GM15510 (cell line): ENCODE measurements around the gene KCNN4.

ENCODE experiments used
- POLR2A ChIP-seq: IDR thresholded peaks from 3 replicates; pipeline ENCODE4 v1.6.1; 2011; ENCODE audit warnings: borderline replicate concordance; ENCODE audit not compliant: insufficient read length; ENCODE audit errors: extremely low read depth

Gene KCNN4

GRCh38 chr19:43766755-43767043, 14.1 kb downstream of the KCNN4 start:
- TF ChIP-seq POLR2A = no peak

- TF ChIP-seq POLR2A = peak; percentile 44
Observed at GRCh38 chr19:43765109-43765876, 15.5 kb downstream of the KCNN4 start.

- no peak for TF ChIP-seq POLR2A
Observed at GRCh38 chr19:43763473-43763939, 17.3 kb downstream of the KCNN4 start.

DNA sequence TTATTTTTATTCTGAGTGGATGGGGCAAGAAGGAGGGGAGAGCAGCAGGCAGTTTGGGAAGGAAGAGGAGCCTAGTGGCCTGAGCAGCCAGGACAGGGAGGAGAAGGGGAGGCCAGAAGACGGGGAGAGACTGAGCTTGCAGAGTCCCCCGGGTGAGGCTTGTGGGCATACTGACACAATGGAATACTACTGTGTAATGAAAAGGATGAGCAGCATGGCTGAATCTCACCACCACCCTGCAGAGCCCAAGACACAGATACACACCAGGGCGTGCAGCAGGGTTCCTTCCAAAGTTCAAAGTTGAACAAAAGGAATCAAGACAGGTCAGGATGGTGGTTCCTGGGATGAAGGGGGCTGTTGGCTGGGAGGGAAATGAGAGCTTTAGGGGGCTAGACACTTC, 18.0 kb downstream of the KCNN4 start:
- no peak for TF ChIP-seq POLR2A

- no peak for TF ChIP-seq POLR2A
Observed at GRCh38 chr19:43760941-43761340, 19.8 kb downstream of the KCNN4 start.

DNA sequence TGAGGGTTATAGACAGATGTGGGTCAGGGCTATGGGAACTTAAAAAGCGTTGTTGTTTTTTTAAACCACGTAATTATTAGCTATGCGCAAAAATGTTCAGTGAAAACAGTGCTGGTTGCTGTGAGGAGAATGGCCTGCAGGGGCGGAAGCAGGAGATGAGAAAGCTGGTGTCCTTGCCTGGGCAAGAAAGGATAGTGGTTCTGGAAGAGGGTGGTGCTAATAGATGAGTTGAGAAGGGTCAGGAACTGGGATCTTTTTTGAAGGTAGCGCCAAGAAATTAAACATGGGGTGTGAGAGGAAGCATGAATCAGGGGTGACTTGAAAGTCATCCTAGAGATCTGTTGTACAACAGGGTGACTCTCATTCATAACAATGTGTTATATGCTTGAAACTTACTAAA, 21.3 kb downstream of the KCNN4 start:
- no peak for TF ChIP-seq POLR2A

DNA sequence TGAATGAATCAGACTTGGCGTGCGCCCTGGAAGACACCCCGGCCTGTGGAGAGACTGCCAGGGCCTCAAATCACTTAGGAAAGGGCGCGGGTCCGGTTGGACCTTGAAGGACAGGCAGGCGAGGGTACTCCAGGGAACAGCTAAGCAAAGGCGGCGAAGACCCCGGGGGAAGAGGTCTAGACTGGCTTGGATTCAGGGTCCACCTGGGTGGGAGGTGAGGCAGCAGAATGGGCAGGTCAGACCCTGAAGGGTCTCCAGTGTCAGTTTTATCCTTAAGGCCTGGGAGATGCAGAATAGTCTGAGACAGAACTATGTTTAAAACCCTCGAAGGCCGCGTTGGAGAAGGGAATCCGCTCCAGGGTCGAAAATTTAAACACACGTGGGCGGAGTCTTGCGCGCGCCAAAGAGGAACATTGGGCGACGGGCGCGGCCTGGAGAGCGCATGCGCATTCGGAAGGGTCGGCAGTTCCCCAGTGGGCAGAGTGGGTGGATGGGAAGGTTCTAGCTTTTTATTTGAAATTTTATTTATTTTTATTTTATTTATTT, 25.4 kb downstream of the KCNN4 start:
- TF ChIP-seq POLR2A = peak; percentile 32

DNA sequence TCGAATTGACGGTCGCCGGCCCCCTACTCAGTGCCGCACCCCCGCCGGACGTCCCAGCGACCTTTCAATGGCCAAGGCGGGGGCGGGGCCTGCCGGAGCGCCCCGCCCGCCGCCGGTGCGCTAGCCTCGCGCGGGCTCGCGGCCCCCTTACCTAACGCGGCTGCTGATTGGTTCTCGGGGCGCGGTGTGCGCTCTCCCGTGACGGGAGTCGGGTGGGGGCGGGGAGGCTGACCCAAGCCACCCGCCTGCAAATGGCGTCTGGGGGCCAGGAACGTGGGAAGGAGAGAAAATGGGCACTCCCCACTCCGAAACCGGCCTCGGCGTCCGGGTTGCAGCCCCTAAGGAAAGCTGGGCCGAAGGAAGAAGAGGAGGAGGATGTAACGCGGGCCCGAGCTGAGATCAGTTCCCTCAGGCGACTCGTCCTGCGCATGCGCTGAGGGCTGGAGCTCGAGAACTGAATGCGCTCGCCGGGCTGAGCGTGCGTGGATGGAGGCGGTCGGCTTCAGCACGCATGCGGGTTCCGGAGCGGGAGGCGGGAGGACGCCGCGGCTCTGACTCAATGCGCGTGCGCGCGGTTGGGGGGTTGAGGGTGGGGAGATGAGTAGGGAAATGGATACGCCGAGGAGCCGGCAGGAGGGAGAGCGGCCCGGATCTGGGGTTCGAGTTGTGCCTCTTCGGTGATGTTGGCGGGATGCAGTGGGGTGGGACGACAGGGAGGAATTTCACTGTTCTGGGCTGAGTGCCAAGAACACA, 26.1 kb downstream of the KCNN4 start, which contains the start of gene SMG9:
SMG9 (minus strand) TSS at position 460 of the 753 bp plus-strand sequence. CDS start 4,221 bp downstream, outside the sequence.
- peak; percentile 80 for TF ChIP-seq POLR2A

- no peak for TF ChIP-seq POLR2A
Observed at GRCh38 chr19:43754253-43754502, 26.6 kb downstream of the KCNN4 start.

DNA sequence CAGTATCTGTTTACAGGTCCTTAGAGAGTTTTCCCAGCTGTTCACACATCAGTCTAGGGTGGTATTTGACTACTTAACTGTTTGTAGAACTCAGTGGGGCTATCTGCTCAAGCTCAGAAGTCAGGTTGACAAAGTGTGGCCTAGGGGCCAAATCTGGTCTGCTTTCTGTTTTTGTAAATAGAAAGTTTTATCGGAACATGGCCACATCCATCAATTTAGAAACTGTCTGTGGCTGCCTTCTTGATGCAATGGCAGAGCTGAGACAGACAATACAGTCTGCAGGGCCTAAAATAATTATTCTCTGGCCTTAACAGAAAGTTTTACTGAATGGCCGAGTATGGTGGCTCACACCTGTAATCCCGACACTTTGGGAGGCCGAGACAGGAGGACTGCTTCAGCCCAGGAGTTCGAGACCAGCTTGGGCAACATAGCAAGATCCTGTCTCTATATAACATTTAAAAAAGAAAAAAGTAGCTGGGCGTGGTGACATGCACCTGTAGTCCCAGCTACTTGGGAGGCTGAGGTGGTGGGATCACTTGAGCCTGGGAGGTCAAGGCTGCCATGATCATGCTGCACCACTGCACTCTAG, 28.4 kb downstream of the KCNN4 start:
- no peak for TF ChIP-seq POLR2A

DNA sequence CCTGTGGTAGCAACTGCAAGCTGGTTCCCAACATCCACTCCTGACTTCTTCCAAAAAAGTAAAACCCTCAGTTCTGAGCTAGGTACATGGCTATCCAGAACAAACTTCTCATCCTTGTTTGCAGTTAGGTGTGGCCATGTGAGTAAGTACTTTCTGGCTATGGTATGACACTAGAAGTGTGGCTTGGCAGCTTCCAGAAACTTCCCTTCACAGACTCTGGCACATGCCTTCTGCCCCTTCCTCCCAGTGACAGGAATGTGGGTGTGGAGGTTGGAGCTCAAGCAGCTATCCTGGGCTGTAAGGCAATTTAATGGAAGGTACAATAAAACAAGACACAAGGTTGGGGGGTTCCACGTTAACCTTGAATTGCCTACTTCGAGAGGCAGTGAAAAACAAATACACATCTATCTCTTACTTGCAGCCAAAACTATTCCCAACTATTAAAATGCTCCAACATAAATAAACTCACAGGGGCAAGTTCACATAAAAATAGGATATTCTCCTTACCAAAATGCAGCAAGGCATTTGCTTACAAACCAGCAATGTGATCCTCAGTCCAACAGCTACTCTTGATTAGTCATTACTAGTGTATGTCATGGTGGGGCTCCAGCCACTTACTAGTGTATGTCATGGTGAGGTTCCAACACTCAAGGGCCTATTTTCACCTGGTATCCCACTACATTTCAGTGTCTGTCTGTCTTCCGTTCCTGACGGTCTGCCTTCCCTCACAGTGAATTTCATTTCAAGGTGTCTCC, 29.1 kb downstream of the KCNN4 start:
- no peak for TF ChIP-seq POLR2A

- no peak for TF ChIP-seq POLR2A
Observed at GRCh38 chr19:43749898-43750297, 30.9 kb downstream of the KCNN4 start.

DNA sequence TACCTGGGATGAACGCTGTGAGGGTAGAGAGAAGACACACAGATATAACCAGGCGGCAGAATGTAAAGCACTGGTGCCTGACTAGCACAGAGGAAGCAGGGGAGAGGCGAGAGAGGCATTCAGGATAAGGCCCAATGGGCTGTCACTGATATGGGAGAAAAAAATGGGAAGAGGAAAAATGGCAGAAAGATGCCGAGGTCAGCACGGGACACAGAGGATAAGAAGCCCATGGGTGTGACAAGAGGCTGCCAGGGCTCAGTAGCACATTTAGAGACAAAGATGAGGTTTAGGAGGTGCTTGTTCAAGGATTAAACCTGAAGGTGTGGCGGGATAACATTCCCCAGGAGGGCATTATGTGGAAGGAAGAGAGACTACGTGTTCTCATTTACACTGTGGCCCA, 31.6 kb downstream of the KCNN4 start:
- TF ChIP-seq POLR2A = no peak

- no peak for TF ChIP-seq POLR2A
Observed at GRCh38 chr19:43748685-43749084, 32.1 kb downstream of the KCNN4 start.

DNA sequence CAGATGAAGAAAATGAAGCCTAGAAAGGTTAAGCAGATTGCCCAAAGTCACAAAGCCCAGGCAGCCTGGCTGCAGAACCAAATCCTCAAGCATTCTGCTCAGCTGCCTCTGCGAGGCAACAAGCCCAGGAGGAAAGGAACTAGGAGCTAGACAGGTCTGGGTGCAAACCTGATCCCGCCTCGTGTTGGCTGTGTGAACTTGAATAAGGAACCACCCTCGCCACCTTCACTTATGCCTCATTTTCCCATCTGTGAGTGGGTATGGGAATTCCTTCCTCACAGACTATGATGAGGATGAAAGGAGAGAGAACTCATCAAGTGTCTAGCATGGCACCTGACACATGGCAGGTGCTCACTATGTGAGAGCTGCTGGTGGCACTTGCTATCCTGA, 32.6 kb downstream of the KCNN4 start:
- no peak for TF ChIP-seq POLR2A
